AG09309 (cell line): ENCODE measurements around the gene GLDC.

Source experiments
- DNase-seq: peaks from one replicate; pipeline ENCODE4 v3.0.0-alpha.2; 2010; ENCODE audit warnings: low read depth
- H3K4me3 ChIP-seq: 2 replicates; pipeline ENCODE4 v1.5.1; 2011; ENCODE audit warnings: mild to moderate bottlenecking, low read depth, low read length, moderate library complexity; ENCODE audit not compliant: control insufficient read depth
- CTCF ChIP-seq: IDR thresholded peaks from 2 replicates; pipeline ENCODE4 v1.5.1; 2011; ENCODE audit warnings: mild to moderate bottlenecking, low read depth, low read length, inconsistent platforms; ENCODE audit not compliant: insufficient read depth, control insufficient read depth; ENCODE audit errors: missing control alignments

Gene GLDC

DNA sequence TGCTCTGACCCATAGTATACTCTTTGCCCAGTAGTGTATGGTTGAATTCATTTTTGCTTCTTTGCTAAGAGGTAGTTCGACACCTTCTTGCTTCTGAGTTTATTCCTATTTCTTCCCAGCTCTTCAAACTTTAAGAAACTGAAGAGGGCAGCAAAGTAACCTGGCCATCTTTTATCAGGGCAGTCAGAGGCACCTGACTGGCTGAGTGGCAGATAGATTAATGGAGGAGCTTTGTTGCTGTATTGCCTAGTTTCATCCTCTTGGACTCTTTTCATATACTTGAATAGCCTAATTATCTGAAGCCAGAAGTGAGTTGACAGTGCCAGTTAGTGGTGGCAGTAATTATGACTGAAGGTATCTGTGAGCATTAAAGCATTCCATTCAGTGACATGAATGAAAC lies 150.1 kb downstream of the GLDC start:
- no peak for DNase-seq
- H3K4me3 ChIP-seq = no peak overlapping the region
- TF ChIP-seq CTCF = no peak

DNA sequence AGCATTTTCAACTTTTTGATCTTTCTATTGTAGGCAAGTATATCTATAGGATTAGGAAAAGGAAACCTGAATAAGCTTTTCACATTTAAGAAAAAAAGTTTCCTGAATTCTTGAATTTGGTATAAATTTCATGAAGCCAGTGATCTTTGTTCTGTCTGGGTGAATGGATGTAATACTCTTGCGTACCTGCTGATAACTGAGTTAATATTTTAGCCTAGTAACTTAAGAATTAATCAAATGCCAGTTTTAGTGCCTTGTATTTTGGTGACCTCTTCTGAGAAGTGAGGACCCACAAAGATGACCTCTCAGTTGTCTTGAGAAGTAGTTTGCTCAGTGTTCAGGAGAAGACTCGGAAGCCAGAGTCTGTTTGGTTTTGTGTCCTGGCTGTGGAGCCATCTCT lies 154.7 kb downstream of the GLDC start:
- DNase-seq = no peak
- H3K4me3 ChIP-seq = no peak overlapping the region
- no peak for TF ChIP-seq CTCF

- no peak overlapping the region for H3K4me3 ChIP-seq
- DNase-seq = no peak
- no peak for TF ChIP-seq CTCF
Measured at GRCh38 chr9:6489099-6489498, 156.4 kb downstream of the GLDC start.

- no peak for DNase-seq
- TF ChIP-seq CTCF = no peak
Measured at GRCh38 chr9:6488395-6488794, 157.1 kb downstream of the GLDC start.

GRCh38 chr9:6484210-6484609 lies 161.3 kb downstream of the GLDC start:
- H3K4me3 ChIP-seq = no peak overlapping the region
- no peak for TF ChIP-seq CTCF
- no peak for DNase-seq

More at GRCh38 chr9:6488395-6488794, 157.1 kb downstream of the GLDC start:
- H3K4me3 ChIP-seq = no peak overlapping the region
